Measurements from ENCODE around the gene SCAP. TPM values are rescaled to one million over a fixed set of nuclear protein-coding genes. Genes with fewer than 3 reads are reported as not detected.

The SCAP gene
- total RNA-seq, 4 donors from 2014 or later: 32.6 to 87.2 (median 43.9) TPM

DNA sequence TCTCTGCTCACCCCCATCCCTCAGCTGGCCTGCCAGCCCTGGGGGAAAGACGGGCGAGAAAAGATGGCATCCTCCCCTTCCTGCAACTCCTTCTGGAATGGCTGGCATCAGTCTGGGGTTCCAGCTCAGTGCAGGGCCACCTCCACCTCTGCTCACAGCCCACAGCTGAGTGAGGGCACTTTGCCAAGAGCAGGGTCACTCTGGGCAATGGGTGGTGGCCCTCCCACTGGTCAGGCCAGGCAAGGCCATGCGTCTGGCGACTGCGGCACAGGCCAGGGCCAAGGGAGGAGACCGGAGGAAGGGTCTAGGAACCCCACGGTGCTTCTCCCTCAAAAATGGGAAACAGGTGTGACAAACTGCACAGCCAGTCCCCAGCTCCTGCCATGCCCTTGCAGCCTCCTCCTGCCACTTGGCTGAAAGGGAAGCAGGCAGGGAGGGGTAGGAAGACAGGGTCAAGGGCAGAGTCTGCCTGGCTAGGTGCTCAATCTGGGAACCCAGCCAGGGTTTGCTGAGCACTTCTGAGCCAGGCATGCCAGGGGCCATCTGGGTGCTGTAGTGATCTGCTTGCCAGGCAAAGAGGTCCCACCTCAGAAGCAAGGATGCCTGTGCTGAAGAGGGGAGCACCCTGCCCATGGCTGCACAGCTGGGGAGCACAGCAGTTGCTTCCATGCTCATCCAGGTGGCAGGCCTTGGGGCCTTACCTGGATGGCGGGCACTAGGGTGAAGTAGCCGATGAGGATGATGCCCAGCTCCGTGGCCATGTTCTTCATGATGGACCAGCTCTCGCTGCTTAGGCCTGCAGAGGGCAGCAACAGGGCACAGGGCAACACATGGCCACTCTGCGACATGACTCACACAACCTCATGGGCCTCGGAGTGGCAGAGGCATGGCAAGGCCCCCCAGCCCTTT, 53.7 kb downstream of the SCAP start:
- TF ChIP-seq, protein P1, sequence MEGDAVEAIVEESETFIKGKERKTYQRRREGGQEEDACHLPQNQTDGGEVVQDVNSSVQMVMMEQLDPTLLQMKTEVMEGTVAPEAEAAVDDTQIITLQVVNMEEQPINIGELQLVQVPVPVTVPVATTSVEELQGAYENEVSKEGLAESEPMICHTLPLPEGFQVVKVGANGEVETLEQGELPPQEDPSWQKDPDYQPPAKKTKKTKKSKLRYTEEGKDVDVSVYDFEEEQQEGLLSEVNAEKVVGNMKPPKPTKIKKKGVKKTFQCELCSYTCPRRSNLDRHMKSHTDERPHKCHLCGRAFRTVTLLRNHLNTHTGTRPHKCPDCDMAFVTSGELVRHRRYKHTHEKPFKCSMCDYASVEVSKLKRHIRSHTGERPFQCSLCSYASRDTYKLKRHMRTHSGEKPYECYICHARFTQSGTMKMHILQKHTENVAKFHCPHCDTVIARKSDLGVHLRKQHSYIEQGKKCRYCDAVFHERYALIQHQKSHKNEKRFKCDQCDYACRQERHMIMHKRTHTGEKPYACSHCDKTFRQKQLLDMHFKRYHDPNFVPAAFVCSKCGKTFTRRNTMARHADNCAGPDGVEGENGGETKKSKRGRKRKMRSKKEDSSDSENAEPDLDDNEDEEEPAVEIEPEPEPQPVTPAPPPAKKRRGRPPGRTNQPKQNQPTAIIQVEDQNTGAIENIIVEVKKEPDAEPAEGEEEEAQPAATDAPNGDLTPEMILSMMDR (IDR thresholded peaks at IDR 0.05; ENCODE audit: low read depth): no peak

DNA sequence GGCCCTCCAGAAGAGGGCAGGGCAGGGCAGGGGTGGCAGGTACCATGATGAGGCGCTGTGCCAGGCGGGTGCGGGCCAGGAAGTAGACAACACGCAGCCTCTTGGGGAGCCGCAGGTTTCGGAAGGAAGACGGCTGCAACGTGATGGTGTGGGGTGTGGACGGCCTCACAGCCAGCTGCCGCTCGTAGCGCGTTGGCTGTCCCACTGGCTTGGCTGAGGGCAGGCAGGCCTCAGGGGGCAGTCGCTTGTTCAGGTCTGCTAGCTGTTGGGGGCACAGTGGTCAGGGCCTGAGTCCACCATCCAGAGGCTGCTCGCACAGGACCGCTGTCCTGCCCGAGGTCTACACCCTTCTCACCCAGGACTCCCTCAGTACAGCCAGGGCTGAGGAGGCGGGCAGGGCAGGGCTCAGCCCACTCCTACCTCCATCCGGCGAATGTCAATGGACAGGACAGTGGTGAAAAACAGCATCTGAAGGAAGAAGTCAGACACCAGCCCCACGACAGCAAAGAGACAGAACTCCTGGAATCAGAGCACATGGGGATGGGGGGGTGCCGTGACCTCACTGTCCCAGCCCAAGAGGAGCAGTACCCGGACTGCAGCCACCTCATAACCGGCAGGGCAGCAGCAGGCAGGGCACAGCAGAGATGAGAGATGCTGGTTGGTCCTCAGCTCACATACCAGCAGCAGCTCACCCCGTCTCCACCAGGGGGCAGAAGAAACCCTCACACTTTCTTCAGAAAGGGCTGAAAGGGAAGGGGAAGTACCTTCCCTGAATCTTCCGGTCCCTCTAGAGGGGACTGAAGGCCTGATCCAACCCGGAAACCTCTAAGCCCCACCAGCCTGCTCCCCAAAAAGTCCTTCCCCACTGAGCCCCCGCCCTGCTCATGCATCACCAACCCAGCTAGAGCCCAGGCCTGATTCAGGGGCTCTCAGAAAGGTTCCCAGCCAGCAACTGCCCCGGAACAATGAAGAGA, 54.9 kb downstream of the SCAP start:
- TF ChIP-seq, protein P1 (IDR thresholded peaks at IDR 0.05; ENCODE audit: low read depth): no peak

GRCh38 chr3:47420044-47420430, 55.7 kb downstream of the SCAP start:
- TF ChIP-seq, protein P1 (IDR thresholded peaks at IDR 0.05; ENCODE audit: low read depth): no peak

DNA sequence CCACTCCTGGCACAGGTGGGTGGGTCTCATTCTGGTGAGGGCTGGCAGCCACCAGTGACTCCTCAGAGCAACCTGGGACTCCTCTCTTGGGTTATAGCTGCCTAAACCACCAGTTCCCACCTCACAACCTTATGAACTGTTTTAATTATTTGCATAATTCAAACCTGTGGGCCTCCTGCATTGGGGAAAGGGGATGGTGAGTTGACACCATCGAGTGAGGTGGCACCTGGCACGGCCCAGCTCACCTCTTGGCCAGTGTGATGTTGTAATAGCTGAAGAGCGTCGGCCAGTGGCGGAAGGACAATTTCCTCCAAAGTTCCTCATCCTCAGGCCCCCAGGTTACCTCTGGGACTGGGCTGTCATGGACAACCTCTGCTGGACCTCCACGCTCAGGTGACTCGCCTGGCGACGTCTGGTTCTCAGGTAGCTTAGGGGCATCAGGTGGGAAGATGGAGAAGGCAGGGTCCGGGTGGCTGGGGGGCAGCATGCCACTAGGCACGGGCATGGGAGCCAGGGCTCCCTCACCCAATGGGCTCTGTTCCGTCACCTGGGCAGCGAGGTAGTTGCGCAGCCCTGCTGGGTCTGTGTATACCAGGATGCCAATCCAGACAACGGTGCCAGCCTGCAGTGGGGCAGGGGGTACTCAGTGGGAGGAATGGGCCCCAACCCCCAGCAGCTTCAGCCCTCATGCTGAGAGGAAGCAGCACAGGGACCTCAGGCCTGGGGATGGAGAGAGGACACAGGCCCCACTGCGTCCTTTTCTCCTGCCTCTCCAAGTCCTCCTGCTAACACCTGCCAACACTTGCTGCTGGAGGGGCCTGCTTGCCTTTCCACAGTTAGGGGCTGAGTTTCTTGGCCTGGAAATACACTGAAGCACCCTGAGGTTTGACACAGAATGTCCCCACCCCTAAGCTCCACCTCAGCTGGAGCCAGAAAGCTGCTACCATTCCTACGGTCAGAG, 56.4 kb downstream of the SCAP start:
- TF ChIP-seq, protein P1 (IDR thresholded peaks at IDR 0.05; ENCODE audit: low read depth): no peak

DNA sequence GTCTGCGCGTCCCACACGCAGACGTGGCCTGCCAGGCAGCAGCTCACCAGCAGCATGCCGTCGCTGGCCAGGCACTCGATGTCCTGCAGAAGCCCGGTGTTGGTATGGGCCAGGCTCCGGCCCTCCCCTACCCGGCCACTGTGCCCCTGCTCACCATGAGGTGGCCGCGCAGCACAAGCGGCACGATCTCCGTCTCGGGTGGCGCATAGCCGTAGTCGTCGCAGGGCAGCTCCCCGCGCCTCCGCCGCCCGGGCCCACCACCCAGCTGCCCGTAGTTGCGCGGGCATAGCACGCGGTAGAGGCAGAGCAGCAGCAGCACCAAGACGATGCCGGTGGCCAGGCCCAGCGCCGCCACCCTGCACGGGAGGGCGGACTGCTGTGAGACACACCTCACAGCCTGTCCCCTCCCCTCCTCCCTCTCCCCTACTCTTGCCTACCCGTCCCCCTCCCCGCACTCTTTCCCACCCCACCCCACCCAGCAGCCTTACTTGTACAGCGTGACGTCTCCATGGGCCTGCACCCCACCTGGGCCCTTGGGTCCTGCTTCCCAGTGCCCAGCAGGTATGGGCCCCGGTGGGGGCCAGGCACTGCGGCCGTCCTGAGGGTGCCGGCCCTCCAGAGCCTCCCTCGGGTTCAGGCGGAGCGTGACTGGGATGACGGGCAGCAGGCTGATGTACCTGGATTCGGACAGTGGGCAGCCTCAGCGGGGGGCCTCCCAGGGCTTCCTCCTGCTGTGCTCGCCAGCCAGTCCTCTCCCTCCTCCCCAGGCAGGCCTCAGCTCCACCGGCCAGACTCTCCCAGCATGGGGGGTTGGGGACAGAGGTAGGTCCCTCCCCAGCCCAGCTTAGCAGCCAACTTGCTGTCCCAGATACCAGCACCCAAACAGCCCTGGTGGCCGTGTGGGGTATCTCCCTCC, 57.3 kb downstream of the SCAP start:
- TF ChIP-seq, protein P1 (IDR thresholded peaks at IDR 0.05; ENCODE audit: low read depth): no peak

- TF ChIP-seq, protein P1 (IDR thresholded peaks at IDR 0.05; ENCODE audit: low read depth): no peak
Observed at GRCh38 chr3:47416041-47416440, 59.7 kb downstream of the SCAP start.
